NB4 (cell line): Measurements from ENCODE around the gene LMO2.

Experiments
- DNase-seq: peaks from one replicate; pipeline ENCODE4 v3.0.0; 2010; ENCODE audit warnings: low read depth
- H3K4me3 ChIP-seq: one replicate; pipeline ENCODE4 v1.5.1; 2011; ENCODE audit warnings: mild to moderate bottlenecking, low read depth, low read length, moderate library complexity
- MYC ChIP-seq: IDR thresholded peaks from 2 replicates; pipeline ENCODE4 v1.6.1; 2011; ENCODE audit warnings: low read depth, low read length
- POLR2A ChIP-seq: IDR thresholded peaks from 2 replicates; pipeline ENCODE4 v1.6.1; 2011; ENCODE audit warnings: mild to moderate bottlenecking; ENCODE audit not compliant: insufficient read length; ENCODE audit errors: extremely low read depth
- TF ChIP-seq, protein P1 (sequence below): IDR thresholded peaks from one replicate; pipeline ENCODE4 v1.5.1; 2012; ENCODE audit warnings: low read depth, low read length
- TF ChIP-seq, protein P2 (sequence below): IDR thresholded peaks from 2 replicates; pipeline ENCODE4 v1.6.1; 2011; ENCODE audit warnings: low read depth, low read length

The LMO2 gene

DNA sequence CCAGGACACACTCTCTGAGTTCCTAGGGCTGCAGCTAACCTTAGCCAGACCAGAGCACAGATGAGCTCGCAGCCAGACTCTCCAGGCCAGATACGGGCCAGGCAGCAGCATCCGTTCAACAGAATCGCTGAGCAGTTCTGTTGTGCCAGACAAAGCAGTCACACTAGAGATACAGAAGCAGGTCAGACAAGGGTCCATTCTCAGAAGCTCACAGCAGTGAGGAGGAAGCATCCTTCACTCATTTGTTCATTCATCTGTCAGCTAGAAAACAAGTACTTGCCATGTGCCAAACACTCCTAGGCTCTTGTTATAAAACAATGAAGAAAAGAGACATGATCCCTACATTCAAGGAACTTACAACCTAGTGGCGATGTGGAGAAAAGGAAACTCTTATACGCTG is 2.6 kb downstream of the LMO2 start:
- H3K4me3 ChIP-seq: peak overlapping the region; percentile 98
- TF ChIP-seq, protein P1, sequence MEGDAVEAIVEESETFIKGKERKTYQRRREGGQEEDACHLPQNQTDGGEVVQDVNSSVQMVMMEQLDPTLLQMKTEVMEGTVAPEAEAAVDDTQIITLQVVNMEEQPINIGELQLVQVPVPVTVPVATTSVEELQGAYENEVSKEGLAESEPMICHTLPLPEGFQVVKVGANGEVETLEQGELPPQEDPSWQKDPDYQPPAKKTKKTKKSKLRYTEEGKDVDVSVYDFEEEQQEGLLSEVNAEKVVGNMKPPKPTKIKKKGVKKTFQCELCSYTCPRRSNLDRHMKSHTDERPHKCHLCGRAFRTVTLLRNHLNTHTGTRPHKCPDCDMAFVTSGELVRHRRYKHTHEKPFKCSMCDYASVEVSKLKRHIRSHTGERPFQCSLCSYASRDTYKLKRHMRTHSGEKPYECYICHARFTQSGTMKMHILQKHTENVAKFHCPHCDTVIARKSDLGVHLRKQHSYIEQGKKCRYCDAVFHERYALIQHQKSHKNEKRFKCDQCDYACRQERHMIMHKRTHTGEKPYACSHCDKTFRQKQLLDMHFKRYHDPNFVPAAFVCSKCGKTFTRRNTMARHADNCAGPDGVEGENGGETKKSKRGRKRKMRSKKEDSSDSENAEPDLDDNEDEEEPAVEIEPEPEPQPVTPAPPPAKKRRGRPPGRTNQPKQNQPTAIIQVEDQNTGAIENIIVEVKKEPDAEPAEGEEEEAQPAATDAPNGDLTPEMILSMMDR: no peak
- TF ChIP-seq MYC: no peak
- TF ChIP-seq, protein P2, sequence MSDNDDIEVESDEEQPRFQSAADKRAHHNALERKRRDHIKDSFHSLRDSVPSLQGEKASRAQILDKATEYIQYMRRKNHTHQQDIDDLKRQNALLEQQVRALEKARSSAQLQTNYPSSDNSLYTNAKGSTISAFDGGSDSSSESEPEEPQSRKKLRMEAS: no peak
- TF ChIP-seq POLR2A: no peak
- no peak for DNase-seq

DNA sequence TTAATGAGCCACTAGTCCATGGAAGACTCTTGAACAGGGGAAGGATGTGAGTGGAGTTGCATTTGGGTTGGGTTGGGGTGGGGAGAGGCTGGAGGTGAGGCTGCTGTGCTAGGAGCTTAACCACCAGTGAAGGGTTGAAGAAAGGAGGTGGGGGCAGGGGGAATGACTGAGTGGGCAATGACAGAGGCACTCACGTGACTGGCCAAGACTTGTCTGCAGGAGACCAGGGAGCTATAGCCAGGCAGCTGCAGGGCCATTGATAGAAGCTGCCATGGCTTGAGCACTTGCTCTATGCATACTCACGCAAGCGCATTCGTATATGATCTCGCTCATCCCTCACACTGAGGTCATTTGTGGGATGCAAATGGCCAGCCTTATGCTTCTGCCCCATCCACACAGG is 4.0 kb downstream of the LMO2 start:
- no peak for DNase-seq
- H3K4me3 ChIP-seq: peak overlapping the region; percentile 98
- TF ChIP-seq POLR2A: no peak
- TF ChIP-seq, protein P1: no peak
- TF ChIP-seq, protein P2: no peak
- no peak for TF ChIP-seq MYC

DNA sequence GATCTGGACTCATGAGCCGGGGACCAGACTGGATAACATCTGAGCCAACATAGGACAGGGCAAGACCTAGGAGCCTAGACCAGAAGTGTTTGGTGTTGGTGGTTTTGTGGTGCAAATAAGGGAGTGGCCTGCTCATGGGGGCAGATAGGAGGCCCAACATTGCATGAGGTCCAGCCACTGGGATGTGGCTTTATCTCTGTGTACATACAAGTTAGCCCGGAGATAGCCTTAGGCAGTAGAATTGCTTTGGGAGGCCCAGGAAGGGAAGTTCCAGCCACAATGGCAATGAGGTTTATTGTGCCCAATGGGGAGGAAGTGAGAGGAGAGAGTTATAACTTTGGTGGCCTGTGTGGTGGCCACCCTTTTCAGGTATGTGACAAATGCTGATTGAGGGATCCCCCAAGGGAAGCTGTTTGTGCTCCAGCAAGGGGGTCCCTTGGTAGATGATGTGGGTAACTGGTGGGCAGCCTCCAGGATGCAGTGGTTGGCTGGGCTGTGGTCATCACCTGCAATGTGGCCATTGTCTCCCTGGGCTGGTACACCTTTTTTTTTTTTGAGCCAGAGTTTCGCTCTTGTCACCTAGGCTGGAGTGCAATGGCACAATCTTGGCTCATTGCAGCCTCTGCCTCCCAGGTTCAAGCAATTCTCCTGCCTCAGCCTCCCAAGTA is 6.4 kb downstream of the LMO2 start:
- DNase-seq: peak; percentile 90
- H3K4me3 ChIP-seq: no peak overlapping the region
- TF ChIP-seq, protein P2: peak; percentile 29; the same call in 1 of the 2 replicates
- TF ChIP-seq MYC: peak; percentile 68
- TF ChIP-seq, protein P1: no peak
- TF ChIP-seq POLR2A: no peak

DNA sequence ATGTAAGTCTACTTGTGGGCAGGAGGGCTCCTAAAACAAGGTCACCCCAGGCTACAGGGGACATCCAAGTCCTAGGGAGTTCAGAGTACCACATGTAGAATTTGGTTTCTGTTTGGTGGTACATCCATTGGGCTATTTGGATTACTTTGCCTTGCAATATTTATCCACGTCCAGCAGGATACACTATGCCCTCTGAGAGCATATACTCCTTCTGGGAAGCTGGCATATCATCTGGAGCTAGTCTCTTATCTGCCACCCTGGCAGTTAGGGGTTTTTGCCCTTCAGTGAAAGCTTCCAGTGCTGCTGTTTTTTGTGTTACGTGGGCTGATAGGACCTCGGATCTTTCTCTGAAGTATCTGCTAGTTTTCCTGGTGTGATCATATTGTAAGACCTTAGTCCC is 7.3 kb downstream of the LMO2 start:
- no peak for TF ChIP-seq POLR2A
- TF ChIP-seq, protein P2: no peak
- no peak for TF ChIP-seq MYC
- TF ChIP-seq, protein P1: no peak
- no peak for DNase-seq

DNA sequence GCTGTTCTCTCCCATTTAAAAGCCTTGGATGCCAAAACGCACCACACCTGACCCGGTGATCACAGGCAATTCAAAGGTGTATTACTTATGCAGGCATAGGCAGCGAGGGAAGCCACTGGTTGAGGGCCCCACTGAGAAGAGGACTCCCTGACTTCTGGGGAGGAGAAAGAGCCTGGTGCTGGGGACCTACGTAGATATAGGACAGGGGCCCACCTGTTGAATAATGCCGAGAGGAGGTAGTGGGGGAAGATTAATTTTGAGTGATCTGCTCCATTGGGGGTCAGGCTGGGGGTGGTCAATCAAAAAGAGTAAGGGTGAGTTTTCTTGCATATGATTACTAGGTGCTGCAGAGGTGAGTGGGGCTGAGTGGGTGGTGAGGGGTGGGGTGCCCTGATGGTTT is 7.8 kb downstream of the LMO2 start:
- H3K4me3 ChIP-seq: no peak overlapping the region
- DNase-seq: no peak
- TF ChIP-seq, protein P2: no peak
- TF ChIP-seq, protein P1: no peak
- no peak for TF ChIP-seq POLR2A
- TF ChIP-seq MYC: no peak

More for the DNA sequence above, 7.3 kb downstream of the LMO2 start:
- H3K4me3 ChIP-seq: no peak overlapping the region
